A549 (cell line): ENCODE results near the gene ENGASE.

Experiments
- CBX8 ChIP-seq: fragments of 200-600 bp; sonication (generic); IDR thresholded peaks from 2 replicates; pipeline ENCODE4 v1.6.1; 2016
- EP300 ChIP-seq, 2 experiments: fragments of >200 bp; sonication (Bioruptor Twin); formaldehyde crosslinking; IDR thresholded peaks; 2 replicates in 1 of 2; 3 replicates in 1 of 2; pipeline ENCODE4 v1.6.1; 2016 to 2017
- JUNB ChIP-seq: fragments of >200 bp; sonication (Bioruptor Twin); formaldehyde crosslinking; IDR thresholded peaks from 2 replicates; pipeline ENCODE4 v1.6.1; 2016
- MYC ChIP-seq: IDR thresholded peaks from 2 replicates; pipeline ENCODE4 v1.6.1; 2012; ENCODE audit warnings: mild to moderate bottlenecking, inconsistent platforms, low read length, improper control_type of control experiment, borderline replicate concordance
- NR3C1 ChIP-seq: fragments of >200 bp; sonication (Bioruptor Twin); formaldehyde crosslinking; IDR thresholded peaks from 3 replicates; pipeline ENCODE4 v1.6.1; 2017
- PHF8 ChIP-seq: fragments of 200-600 bp; sonication (generic); IDR thresholded peaks from 2 replicates; pipeline ENCODE4 v1.6.1; 2016; ENCODE audit warnings: low read depth, mild to moderate bottlenecking, antibody characterized with exemption, moderate library complexity, borderline replicate concordance
- POLR2A ChIP-seq: IDR thresholded peaks from 2 replicates; pipeline ENCODE4 v1.6.1; 2012; ENCODE audit warnings: mild to moderate bottlenecking, low read length
- RFX5 ChIP-seq: fragments of 450-650 bp; IDR thresholded peaks from 2 replicates; pipeline ENCODE4 v1.7.1; 2014; ENCODE audit warnings: antibody characterized with exemption, mild to moderate bottlenecking, moderate library complexity
- TF ChIP-seq, protein P1 (sequence below): fragments of >200 bp; sonication (Bioruptor Twin); formaldehyde crosslinking; IDR thresholded peaks from 3 replicates; pipeline ENCODE4 v1.5.1; 2016
- TF ChIP-seq, protein P2 (sequence below): IDR thresholded peaks from 2 replicates; pipeline ENCODE4 v1.6.1; 2012
- TF ChIP-seq, protein P3 (sequence below): IDR thresholded peaks from 2 replicates; pipeline ENCODE4 v1.6.1; 2012

DNA sequence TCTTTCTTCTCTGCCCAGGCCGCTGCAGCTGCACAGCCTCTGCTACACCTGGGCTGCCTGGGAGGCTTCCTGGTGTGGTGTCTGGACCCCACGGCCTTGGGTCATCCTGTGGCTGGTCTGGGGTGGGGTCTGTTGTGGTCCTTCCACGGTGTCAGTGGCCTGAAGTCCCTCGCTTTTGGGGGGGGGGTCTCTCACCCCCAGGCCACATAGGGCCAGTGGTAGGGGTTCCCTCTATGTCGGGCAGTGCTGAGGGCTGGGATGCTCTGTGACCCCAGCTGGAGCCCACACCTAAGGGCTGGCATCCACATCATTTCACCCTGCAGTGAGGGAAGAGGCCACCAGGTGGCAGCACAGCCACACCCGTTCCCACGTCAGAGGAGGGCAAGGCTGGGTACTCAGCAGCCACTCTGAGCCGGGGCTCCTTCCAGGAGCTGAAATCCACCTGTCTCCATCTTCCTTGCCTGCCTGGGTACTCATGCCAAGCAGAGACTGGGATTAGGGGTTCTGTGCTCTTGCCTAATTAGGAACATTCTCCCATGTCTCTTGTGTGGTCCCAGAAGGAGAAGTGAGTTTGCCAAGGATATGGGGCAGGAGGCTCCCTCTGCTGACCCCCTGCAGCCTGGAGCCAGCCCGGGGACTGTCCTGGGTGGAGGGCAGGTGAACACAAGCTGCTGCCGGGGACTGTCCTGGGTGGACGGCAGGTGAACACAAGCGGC, 13.0 kb downstream of the ENGASE start:
- TF ChIP-seq, protein P1, sequence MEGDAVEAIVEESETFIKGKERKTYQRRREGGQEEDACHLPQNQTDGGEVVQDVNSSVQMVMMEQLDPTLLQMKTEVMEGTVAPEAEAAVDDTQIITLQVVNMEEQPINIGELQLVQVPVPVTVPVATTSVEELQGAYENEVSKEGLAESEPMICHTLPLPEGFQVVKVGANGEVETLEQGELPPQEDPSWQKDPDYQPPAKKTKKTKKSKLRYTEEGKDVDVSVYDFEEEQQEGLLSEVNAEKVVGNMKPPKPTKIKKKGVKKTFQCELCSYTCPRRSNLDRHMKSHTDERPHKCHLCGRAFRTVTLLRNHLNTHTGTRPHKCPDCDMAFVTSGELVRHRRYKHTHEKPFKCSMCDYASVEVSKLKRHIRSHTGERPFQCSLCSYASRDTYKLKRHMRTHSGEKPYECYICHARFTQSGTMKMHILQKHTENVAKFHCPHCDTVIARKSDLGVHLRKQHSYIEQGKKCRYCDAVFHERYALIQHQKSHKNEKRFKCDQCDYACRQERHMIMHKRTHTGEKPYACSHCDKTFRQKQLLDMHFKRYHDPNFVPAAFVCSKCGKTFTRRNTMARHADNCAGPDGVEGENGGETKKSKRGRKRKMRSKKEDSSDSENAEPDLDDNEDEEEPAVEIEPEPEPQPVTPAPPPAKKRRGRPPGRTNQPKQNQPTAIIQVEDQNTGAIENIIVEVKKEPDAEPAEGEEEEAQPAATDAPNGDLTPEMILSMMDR, result peak; percentile 95
- TF ChIP-seq EP300 (IDR thresholded peaks at IDR 0.05) (no peak), MYC (no peak), RFX5 (no peak), CBX8 (no peak), PHF8 (no peak), POLR2A (no peak), NR3C1 (no peak), JUNB (no peak)
- TF ChIP-seq, protein P2, sequence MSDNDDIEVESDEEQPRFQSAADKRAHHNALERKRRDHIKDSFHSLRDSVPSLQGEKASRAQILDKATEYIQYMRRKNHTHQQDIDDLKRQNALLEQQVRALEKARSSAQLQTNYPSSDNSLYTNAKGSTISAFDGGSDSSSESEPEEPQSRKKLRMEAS, result no peak
- TF ChIP-seq, protein P3, sequence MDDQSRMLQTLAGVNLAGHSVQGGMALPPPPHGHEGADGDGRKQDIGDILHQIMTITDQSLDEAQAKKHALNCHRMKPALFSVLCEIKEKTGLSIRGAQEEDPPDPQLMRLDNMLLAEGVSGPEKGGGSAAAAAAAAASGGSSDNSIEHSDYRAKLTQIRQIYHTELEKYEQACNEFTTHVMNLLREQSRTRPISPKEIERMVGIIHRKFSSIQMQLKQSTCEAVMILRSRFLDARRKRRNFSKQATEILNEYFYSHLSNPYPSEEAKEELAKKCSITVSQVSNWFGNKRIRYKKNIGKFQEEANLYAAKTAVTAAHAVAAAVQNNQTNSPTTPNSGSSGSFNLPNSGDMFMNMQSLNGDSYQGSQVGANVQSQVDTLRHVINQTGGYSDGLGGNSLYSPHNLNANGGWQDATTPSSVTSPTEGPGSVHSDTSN, result no peak
